TTC549 (cell line): ENCODE results near the gene ALDOC.

Experiments used
- FAIRE-seq: peaks from 2 replicates; lab custom pipeline; 2012; peaks lifted over from hg19 to GRCh38; lab: Jason Lieb, UNC

ALDOC gene

GRCh38 chr17:28551421-28552175 is 25.1 kb downstream of the ALDOC start:
- FAIRE-seq = no peak

GRCh38 chr17:28550858-28551257 is 25.8 kb downstream of the ALDOC start:
- no peak for FAIRE-seq

GRCh38 chr17:28549236-28550132 is 27.2 kb downstream of the ALDOC start:
- FAIRE-seq = no peak

- no peak for FAIRE-seq
Measured at GRCh38 chr17:28548417-28549130, 28.1 kb downstream of the ALDOC start.

- FAIRE-seq = peak; percentile 42
Measured at GRCh38 chr17:28547623-28548416, 28.9 kb downstream of the ALDOC start.

GRCh38 chr17:28547096-28547622 is 29.5 kb downstream of the ALDOC start:
- no peak for FAIRE-seq

- no peak for FAIRE-seq
Measured at GRCh38 chr17:28545787-28546415, 30.8 kb downstream of the ALDOC start.

- no peak for FAIRE-seq
Measured at GRCh38 chr17:28545141-28545503, 31.6 kb downstream of the ALDOC start.

- no peak for FAIRE-seq
Measured at GRCh38 chr17:28544402-28545140, 32.1 kb downstream of the ALDOC start.

- FAIRE-seq = no peak
Measured at GRCh38 chr17:28541439-28541838, 35.3 kb downstream of the ALDOC start.

GRCh38 chr17:28540231-28540630 is 36.5 kb downstream of the ALDOC start:
- FAIRE-seq = no peak

- FAIRE-seq = no peak
Measured at GRCh38 chr17:28538296-28538895, 38.3 kb downstream of the ALDOC start.

GRCh38 chr17:28537219-28537610 is 39.5 kb downstream of the ALDOC start:
- no peak for FAIRE-seq

GRCh38 chr17:28536532-28537218 is 40.0 kb downstream of the ALDOC start:
- FAIRE-seq = no peak

- FAIRE-seq = no peak
Measured at GRCh38 chr17:28534740-28535375, 41.8 kb downstream of the ALDOC start.

GRCh38 chr17:28533091-28533807 is 43.4 kb downstream of the ALDOC start:
- no peak for FAIRE-seq

- no peak for FAIRE-seq
Measured at GRCh38 chr17:28532050-28532960, 44.4 kb downstream of the ALDOC start.
